ENCODE data around the gene HP1BP3. TPM values are rescaled to one million over a fixed set of nuclear protein-coding genes. Genes with fewer than 3 reads are reported as not detected.

The HP1BP3 gene
- total and polyA plus RNA-seq, 12 donors, result 54.4 to 148 (median 129) TPM

GRCh38 chr1:20725189-20726117 lies 61.7 kb downstream of the HP1BP3 start:
- no peak for TF ChIP-seq CTCF (IDR thresholded peaks at IDR 0.05)
- no peak for DNase-seq

GRCh38 chr1:20724364-20725188 lies 62.5 kb downstream of the HP1BP3 start:
- no peak overlapping the region for H3K4me3 ChIP-seq
- no peak for TF ChIP-seq CTCF (IDR thresholded peaks at IDR 0.05)
- intact Hi-C loops (cut with DNase I), result no loop called here
- H3K27ac ChIP-seq, result no peak overlapping the region
- H3K36me3 ChIP-seq, result no peaks in the 10 kb centered on the region
- WGBS, 2 donors, result 93 to 94% methylated on average over 17 of the region's 17 CpGs
- no peaks in the 10 kb centered on the region for H3K4me1 ChIP-seq
- H3K27me3 ChIP-seq, result peaks cover 0 to 19% (median 12%) of the 10 kb centered on the region in 7 donors
- ATAC-seq, result no peak
- no peak for DNase-seq
- H3K9me3 ChIP-seq, result no peaks in the 10 kb centered on the region

More at GRCh38 chr1:20725189-20726117, 61.7 kb downstream of the HP1BP3 start:
- H3K4me3 ChIP-seq, result no peak overlapping the region
- H3K9me3 ChIP-seq, result no peaks in the 10 kb centered on the region
- no peaks in the 10 kb centered on the region for H3K36me3 ChIP-seq
- WGBS, 2 donors, result 77 to 78% methylated on average over 29 of the region's 29 CpGs
- ATAC-seq, result no peak
- intact Hi-C loops (cut with DNase I), result no loop called here
- no peak overlapping the region for H3K27ac ChIP-seq
- H3K4me1 ChIP-seq, result no peaks in the 10 kb centered on the region
- H3K27me3 ChIP-seq, result peaks cover 0 to 28% (median 20%) of the 10 kb centered on the region in 7 donors

GRCh38 chr1:20723537-20724363 lies 63.4 kb downstream of the HP1BP3 start:
- intact Hi-C loops (cut with DNase I), result no loop called here
- H3K36me3 ChIP-seq, result no peaks in the 10 kb centered on the region
- peaks cover 0 to 17% (median 5%) of the 10 kb centered on the region in 7 donors for H3K27me3 ChIP-seq
- H3K27ac ChIP-seq, result no peak overlapping the region
- ATAC-seq (peak in 1 of 8 donors; percentile 3), DNase-seq (no peak)
- H3K9me3 ChIP-seq, result no peaks in the 10 kb centered on the region
- TF ChIP-seq CTCF (IDR thresholded peaks at IDR 0.05), result no peak
- H3K4me1 ChIP-seq, result no peaks in the 10 kb centered on the region
- no peak overlapping the region for H3K4me3 ChIP-seq
- WGBS, 2 donors, result 93 to 96% methylated on average over 35 of the region's 35 CpGs

- Histone ChIP-seq H3K9me3 (no peaks in the 10 kb centered on the region), H3K4me3 (no peak overlapping the region), H3K27ac (no peak overlapping the region), H3K27me3 (peaks cover 0 to 17% (median 0%) of the 10 kb centered on the region in 7 donors), H3K4me1 (peaks cover 0 to 2% (median 0%) of the 10 kb centered on the region in 9 donors), H3K36me3 (no peaks in the 10 kb centered on the region)
- no peak for TF ChIP-seq CTCF (IDR thresholded peaks at IDR 0.05)
- intact Hi-C loops (cut with DNase I), result no loop called here
- DNase-seq, result no peak
- 88 to 91% methylated on average over 4 of the region's 4 CpGs for WGBS, 2 donors
- no peak for ATAC-seq
Measured at GRCh38 chr1:20723159-20723536, 64.0 kb downstream of the HP1BP3 start.
